Keratinocyte (primary cell): ENCODE measurements around the gene ZBTB7B. TPM values are rescaled to one million over a fixed set of nuclear protein-coding genes. Genes with fewer than 3 reads are reported as not detected.

ENCODE experiments used
- DNase-seq: peaks from one replicate; pipeline ENCODE4 v3.0.0-alpha.2; 2011; ENCODE audit warnings: low read depth, missing footprints, low spot score
- FAIRE-seq: peaks from 2 replicates; lab custom pipeline; 2011; peaks lifted over from hg19 to GRCh38; lab: Jason Lieb, UNC
- H2AFZ ChIP-seq: 2 replicates; pipeline ENCODE4 v1.6.0; 2012; ENCODE audit warnings: low read length, control low read depth, inconsistent platforms; ENCODE audit not compliant: control insufficient read depth
- H3K27ac ChIP-seq: 2 replicates; pipeline ENCODE4 v1.5.1; 2011; ENCODE audit warnings: low read length; ENCODE audit not compliant: control insufficient read depth, insufficient read depth
- H3K27me3 ChIP-seq: 3 replicates; pipeline ENCODE4 v1.6.0; 2011; ENCODE audit warnings: low read length; ENCODE audit not compliant: control insufficient read depth, insufficient read depth; ENCODE audit errors: extremely low read depth
- H3K36me3 ChIP-seq, 2 experiments: 2 replicates in 1 of 2; 3 replicates in 1 of 2; pipeline ENCODE4 v1.5.1; 2011; ENCODE audit warnings: low read length in 2 of 2, mild to moderate bottlenecking in 1 of 2; ENCODE audit not compliant: control insufficient read depth in 2 of 2, insufficient read depth in 2 of 2; ENCODE audit errors: extremely low read depth in 1 of 2
- H3K4me1 ChIP-seq: 3 replicates; pipeline ENCODE4 v1.5.1; 2011; ENCODE audit warnings: low read length; ENCODE audit not compliant: control insufficient read depth, insufficient read depth; ENCODE audit errors: extremely low read depth
- H3K4me2 ChIP-seq: 3 replicates; pipeline ENCODE4 v1.6.0; 2011; ENCODE audit warnings: low read depth, low read length; ENCODE audit not compliant: control insufficient read depth, insufficient read depth; ENCODE audit errors: extremely low read depth
- H3K4me3 ChIP-seq, 3 experiments: fragments of 200-600 bp in 1 of 3; sonication (generic) in 1 of 3; 2 replicates in 2 of 3; 3 replicates in 1 of 3; pipeline ENCODE4 v1.5.1; 2011 to 2016; ENCODE audit warnings: low read length in 3 of 3, mild to moderate bottlenecking in 3 of 3, control low read depth in 2 of 3, inconsistent platforms in 1 of 3, low read depth in 1 of 3, mixed read lengths in 1 of 3, mixed run types in 1 of 3, moderate library complexity in 1 of 3; ENCODE audit not compliant: control insufficient read depth in 2 of 3, insufficient read depth in 2 of 3; ENCODE audit errors: extremely low read depth in 1 of 3
- H3K79me2 ChIP-seq: 2 replicates; pipeline ENCODE4 v1.6.0; 2012; ENCODE audit warnings: low read length; ENCODE audit not compliant: control insufficient read depth, insufficient read depth
- H3K9ac ChIP-seq: 3 replicates; pipeline ENCODE4 v1.6.0; 2011; ENCODE audit warnings: low read length; ENCODE audit not compliant: control insufficient read depth, insufficient read depth; ENCODE audit errors: extremely low read depth
- H3K9me1 ChIP-seq: 3 replicates; pipeline ENCODE4 v1.6.0; 2011; ENCODE audit warnings: low read length; ENCODE audit not compliant: control insufficient read depth, insufficient read depth; ENCODE audit errors: extremely low read depth
- H3K9me3 ChIP-seq: 2 replicates; pipeline ENCODE4 v1.5.1; 2012; ENCODE audit warnings: low read depth, low read length; ENCODE audit not compliant: control insufficient read depth
- H4K20me1 ChIP-seq: 3 replicates; pipeline ENCODE4 v1.6.0; 2011; ENCODE audit warnings: low read length; ENCODE audit not compliant: control insufficient read depth, insufficient read depth; ENCODE audit errors: extremely low read depth
- EZH2 ChIP-seq: IDR thresholded peaks from one replicate; pipeline ENCODE4 v1.6.1; 2012; ENCODE audit warnings: inconsistent platforms, mild to moderate bottlenecking, low read length, moderate library complexity
- dilution Hi-C: fragments of 300-500 bp; cut with MboI; formaldehyde crosslinking; loops from one replicate; pipeline ENCODE4 v1.7.0; 2020; ENCODE audit warnings: low sequenced_read_pairs; ENCODE audit not compliant: extremely low pct_ligation_motif_present
- polyA plus RNA-seq, 5 experiments: library from polyadenylated mRNA; depleted of rRNA in 3 of 5; stranded (reverse) in 3 of 5; stranded (forward) in 1 of 5; unstranded in 1 of 5; fragments of >200 nt; gene quantifications; 1 replicate in 1 of 5; 2 replicates in 3 of 5; 3 replicates in 1 of 5; pipeline versions ENCODE4 v1.2.1 to v1.2.3, GENCODE V29; 2011 to 2012; ENCODE audit warnings: missing spikeins in 2 of 5, low read depth in 1 of 5, low replicate concordance in 1 of 5
- TF ChIP-seq, protein P1 (sequence below), 3 experiments: IDR thresholded peaks in 1 of 3; conservative IDR thresholded peaks in 1 of 3; optimal IDR thresholded peaks in 1 of 3; 2 replicates in 2 of 3; 3 replicates in 1 of 3; pipeline versions ENCODE3 to v1.5.1; 2011; ENCODE audit warnings: low read length in 3 of 3, mild to moderate bottlenecking in 3 of 3, moderate library complexity in 2 of 3, control low read depth in 1 of 3, inconsistent platforms in 1 of 3; ENCODE audit not compliant: insufficient read depth in 2 of 3; ENCODE audit errors: extremely low read depth in 1 of 3

Gene ZBTB7B
- polyA plus RNA-seq, 1 donor (not counting 4 experiments of a cell fraction or from before 2014, with no cell fraction given), result 20.9 TPM

- Histone ChIP-seq H4K20me1 (no peaks in the 10 kb centered on the region), H3K9me1 (no peaks in the 10 kb centered on the region), H3K9me3 (no peaks in the 10 kb centered on the region), H3K27me3 (no peaks in the 10 kb centered on the region), H3K79me2 (peaks cover 35% of the 10 kb centered on the region), H2AFZ (peak overlapping the region; percentile 88), H3K4me1 (peaks cover 21% of the 10 kb centered on the region), H3K4me2 (peak overlapping the region; percentile 97), H3K4me3 (peak overlapping the region in 2 of 3 experiments; percentile 71 to 99), H3K36me3 (peaks cover 4 to 9% of the 10 kb centered on the region in 2 experiments), H3K9ac (peak overlapping the region; percentile 47), H3K27ac (peak overlapping the region; percentile 63)
- FAIRE-seq, result no peak
- TF ChIP-seq, protein P1, sequence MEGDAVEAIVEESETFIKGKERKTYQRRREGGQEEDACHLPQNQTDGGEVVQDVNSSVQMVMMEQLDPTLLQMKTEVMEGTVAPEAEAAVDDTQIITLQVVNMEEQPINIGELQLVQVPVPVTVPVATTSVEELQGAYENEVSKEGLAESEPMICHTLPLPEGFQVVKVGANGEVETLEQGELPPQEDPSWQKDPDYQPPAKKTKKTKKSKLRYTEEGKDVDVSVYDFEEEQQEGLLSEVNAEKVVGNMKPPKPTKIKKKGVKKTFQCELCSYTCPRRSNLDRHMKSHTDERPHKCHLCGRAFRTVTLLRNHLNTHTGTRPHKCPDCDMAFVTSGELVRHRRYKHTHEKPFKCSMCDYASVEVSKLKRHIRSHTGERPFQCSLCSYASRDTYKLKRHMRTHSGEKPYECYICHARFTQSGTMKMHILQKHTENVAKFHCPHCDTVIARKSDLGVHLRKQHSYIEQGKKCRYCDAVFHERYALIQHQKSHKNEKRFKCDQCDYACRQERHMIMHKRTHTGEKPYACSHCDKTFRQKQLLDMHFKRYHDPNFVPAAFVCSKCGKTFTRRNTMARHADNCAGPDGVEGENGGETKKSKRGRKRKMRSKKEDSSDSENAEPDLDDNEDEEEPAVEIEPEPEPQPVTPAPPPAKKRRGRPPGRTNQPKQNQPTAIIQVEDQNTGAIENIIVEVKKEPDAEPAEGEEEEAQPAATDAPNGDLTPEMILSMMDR (optimal IDR thresholded peaks at IDR 0.05 in 1 of 3, IDR thresholded peaks at IDR 0.05 in 1 of 3, conservative IDR thresholded peaks at IDR 0.05 in 1 of 3; ENCODE audit: extremely low read depth in 1 of 3, insufficient read depth in 2 of 3, low read length in 3 of 3), result no peak
- no peak for TF ChIP-seq EZH2
- no peak for DNase-seq
- dilution Hi-C loops, result no loop called here
Measured at GRCh38 chr1:154982341-154982740, 20.3 kb upstream of the ZBTB7B start.

DNA sequence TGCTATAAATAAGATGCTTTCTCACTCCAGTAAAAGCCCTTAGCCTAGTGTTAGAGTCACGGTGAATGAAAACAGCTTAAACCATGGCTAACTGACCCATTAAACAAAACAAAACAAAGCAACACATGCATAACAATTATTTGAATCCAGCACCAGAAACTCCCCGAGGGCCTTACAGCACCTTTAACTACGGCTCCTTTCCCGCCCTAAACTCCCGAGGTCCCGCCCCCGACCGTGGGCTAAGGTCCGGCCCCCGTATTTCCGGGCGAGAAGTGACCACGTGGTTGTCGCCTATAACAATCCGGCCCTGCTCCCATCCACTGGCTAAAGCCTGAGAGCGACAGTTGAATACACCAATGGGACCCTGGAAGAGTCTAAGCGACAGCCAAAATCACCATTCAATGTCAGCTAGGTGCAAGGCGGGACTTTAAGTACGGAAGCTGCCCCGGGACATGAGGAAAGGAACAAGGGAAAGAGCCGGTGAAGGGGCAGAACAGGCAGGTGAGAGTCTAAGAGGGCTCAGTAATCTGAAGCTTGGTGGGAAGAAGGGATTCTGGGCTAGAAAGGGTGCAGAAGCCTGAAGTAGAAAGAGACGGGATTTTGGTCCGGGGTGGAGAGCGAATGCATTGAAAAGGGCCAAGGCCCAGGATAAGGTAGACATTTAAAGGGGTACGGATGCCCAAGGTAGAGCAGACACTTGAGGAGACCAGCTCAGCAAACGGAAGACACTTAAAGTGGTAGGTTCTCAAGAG lies 19.5 kb upstream of the ZBTB7B start, which contains the start of gene FLAD1:
TSS of gene FLAD1 (plus strand) at position 448 of the 752 bp plus-strand sequence. CDS start 351 bp downstream, outside the sequence.
- dilution Hi-C loops, result no loop called here
- Histone ChIP-seq H3K4me1 (peaks cover 21% of the 10 kb centered on the region), H3K79me2 (peaks cover 32% of the 10 kb centered on the region), H3K4me3 (peak within 1 kb of the TSS; percentile 63 to 100 (median 99)), H3K27ac (peak within 1 kb of the TSS; percentile 89), H2AFZ (peak within 1 kb of the TSS; percentile 88), H3K9me3 (no peaks in the 10 kb centered on the region), H4K20me1 (no peaks in the 10 kb centered on the region), H3K36me3 (peaks cover 8 to 9% of the 10 kb centered on the region in 2 experiments), H3K4me2 (peak within 1 kb of the TSS; percentile 97), H3K27me3 (no peaks in the 10 kb centered on the region), H3K9ac (peak within 1 kb of the TSS; percentile 92), H3K9me1 (no peaks in the 10 kb centered on the region)
- TF ChIP-seq EZH2, result no peak
- TF ChIP-seq, protein P1 (optimal IDR thresholded peaks at IDR 0.05 in 1 of 3, IDR thresholded peaks at IDR 0.05 in 1 of 3, conservative IDR thresholded peaks at IDR 0.05 in 1 of 3; ENCODE audit: extremely low read depth in 1 of 3, insufficient read depth in 2 of 3, low read length in 3 of 3), result no peak
- DNase-seq (peak; percentile 100), FAIRE-seq (peak; percentile 49)
